PC-3 (cell line): ENCODE data around the gene ANKLE1. TPM values are rescaled to one million over a fixed set of nuclear protein-coding genes. Genes with fewer than 3 reads are reported as not detected.

Source experiments
- ATAC-seq: fragments of 200-7000 bp; cut with Tn5 transposase; 2 replicates; pipeline ENCODE4 v1.9.1; 2020; ENCODE audit warnings: mild to moderate bottlenecking, moderate library complexity
- BruUV-seq: library from RNA; stranded (reverse); fragments of 400-500 nt; replicated peaks from 2 replicates; lab custom pipeline; 2021; lab: Mats Ljungman, UMichigan
- CTCF ChIA-PET: fragments of 300-600 bp; sonication (Branson Sonifier 250); formaldehyde crosslinking; loops from one replicate; lab custom pipeline; 2022; ENCODE audit warnings: antibody characterized with exemption; lab: Charles Lee
- POLR2A ChIA-PET: fragments of 300-600 bp; sonication (Branson Sonifier 250); formaldehyde crosslinking; loops from one replicate; lab custom pipeline; 2022; ENCODE audit warnings: antibody characterized with exemption; ENCODE audit not compliant: unreplicated experiment; lab: Charles Lee
- DNase-seq: peaks from one replicate; pipeline ENCODE4 v3.0.0-alpha.2; 2015
- H2AFZ ChIP-seq: fragments of 300-600 bp; sonication (generic); 2 replicates; pipeline ENCODE4 v1.6.0; 2016; ENCODE audit warnings: antibody characterized with exemption, low read length
- H3F3A ChIP-seq: fragments of 300-600 bp; sonication (generic); one replicate; pipeline ENCODE4 v1.6.0; 2017; ENCODE audit warnings: antibody characterized with exemption, low read length, control low read depth, mild to moderate bottlenecking; ENCODE audit not compliant: unreplicated experiment
- H3K27ac ChIP-seq: fragments of 300-600 bp; sonication (generic); 2 replicates; pipeline ENCODE4 v1.5.1; 2016; ENCODE audit warnings: mild to moderate bottlenecking, low read length
- H3K27me3 ChIP-seq: fragments of 300-600 bp; sonication (generic); 2 replicates; pipeline ENCODE4 v1.6.1; 2016; ENCODE audit warnings: low read length, mixed read lengths
- H3K36me3 ChIP-seq: fragments of 300-600 bp; sonication (generic); 2 replicates; pipeline ENCODE4 v1.6.1; 2016; ENCODE audit warnings: low read depth, mixed run types, low read length, mixed read lengths
- H3K4me1 ChIP-seq: fragments of 300-600 bp; sonication (generic); 2 replicates; pipeline ENCODE4 v1.5.1; 2016; ENCODE audit warnings: low read length; ENCODE audit not compliant: insufficient read depth
- H3K4me2 ChIP-seq: fragments of 300-600 bp; sonication (generic); 2 replicates; pipeline ENCODE4 v1.6.0; 2016; ENCODE audit warnings: low read length
- H3K4me3 ChIP-seq: fragments of 300-600 bp; sonication (generic); 2 replicates; pipeline ENCODE4 v1.5.1; 2016; ENCODE audit warnings: mild to moderate bottlenecking, low read length, mixed read lengths
- H3K79me2 ChIP-seq: fragments of 300-600 bp; sonication (generic); 2 replicates; pipeline ENCODE4 v1.6.1; 2017; ENCODE audit warnings: low read length, mixed read lengths
- H3K9ac ChIP-seq: fragments of 300-600 bp; sonication (generic); 2 replicates; pipeline ENCODE4 v1.6.0; 2016; ENCODE audit warnings: mild to moderate bottlenecking, low read length
- H3K9me2 ChIP-seq: fragments of 300-600 bp; sonication (generic); replicated peaks from 2 replicates; pipeline ENCODE4 v1.6.1; 2016; ENCODE audit warnings: mixed run types, low read length, mixed read lengths
- H3K9me3 ChIP-seq: fragments of 300-600 bp; sonication (generic); 2 replicates; pipeline ENCODE4 v1.6.1; 2016; ENCODE audit warnings: low read length, mixed read lengths
- H4K20me1 ChIP-seq: fragments of 300-600 bp; sonication (generic); 2 replicates; pipeline ENCODE4 v1.6.1; 2016; ENCODE audit warnings: low read length, mixed read lengths
- EZH2 ChIP-seq: fragments of 300-600 bp; sonication (generic); IDR thresholded peaks from one replicate; pipeline ENCODE4 v1.6.1; 2017; ENCODE audit warnings: antibody characterized with exemption, mild to moderate bottlenecking, low read length; ENCODE audit not compliant: unreplicated experiment
- EZH2phosphoT487 ChIP-seq: fragments of 300-600 bp; sonication (generic); IDR thresholded peaks from 2 replicates; pipeline ENCODE4 v1.6.1; 2018; ENCODE audit warnings: mild to moderate bottlenecking, antibody characterized with exemption, low read length, borderline replicate concordance
- intact Hi-C: fragments of 100-400 bp; cut with micrococcal nuclease; formaldehyde crosslinking; loops from 2 replicates; pipeline ENCODE4 v1.9.0; 2023
- total RNA-seq: library from RNA; depleted of rRNA; stranded (reverse); fragments of >200 nt; gene quantifications from 2 replicates; pipeline ENCODE4 v1.2.3, GENCODE V29; 2014
- TF ChIP-seq, protein P1 (sequence below): fragments of 300-600 bp; sonication (generic); conservative IDR thresholded peaks from 2 replicates; pipeline ENCODE4 v1.5.1; 2017; ENCODE audit warnings: antibody characterized with exemption, low read depth, mild to moderate bottlenecking, low read length

Gene ANKLE1
- total RNA-seq, 1 experiment from 2014 or later: 2.2 TPM

GRCh38 chr19:17237747-17238706 lies 43.7 kb upstream of the ANKLE1 start:
- Histone ChIP-seq H3K9ac (no peak overlapping the region), H3K36me3 (peaks cover 12% of the 10 kb centered on the region; the same call in 1 of the 2 replicates), H3K4me2 (no peak overlapping the region), H3K27me3 (no peaks in the 10 kb centered on the region), H4K20me1 (peaks cover 8% of the 10 kb centered on the region), H3F3A (no peaks in the 10 kb centered on the region), H2AFZ (no peak overlapping the region), H3K79me2 (peaks cover 61% of the 10 kb centered on the region), H3K9me3 (no peaks in the 10 kb centered on the region), H3K4me3 (no peak overlapping the region), H3K9me2 (no peaks in the 10 kb centered on the region), H3K4me1 (peaks cover 1% of the 10 kb centered on the region; the same call in 1 of the 2 replicates), H3K27ac (no peak overlapping the region)
- CTCF ChIA-PET: no interaction called here
- POLR2A ChIA-PET: no interaction called here
- no peak for TF ChIP-seq EZH2
- TF ChIP-seq, protein P1, sequence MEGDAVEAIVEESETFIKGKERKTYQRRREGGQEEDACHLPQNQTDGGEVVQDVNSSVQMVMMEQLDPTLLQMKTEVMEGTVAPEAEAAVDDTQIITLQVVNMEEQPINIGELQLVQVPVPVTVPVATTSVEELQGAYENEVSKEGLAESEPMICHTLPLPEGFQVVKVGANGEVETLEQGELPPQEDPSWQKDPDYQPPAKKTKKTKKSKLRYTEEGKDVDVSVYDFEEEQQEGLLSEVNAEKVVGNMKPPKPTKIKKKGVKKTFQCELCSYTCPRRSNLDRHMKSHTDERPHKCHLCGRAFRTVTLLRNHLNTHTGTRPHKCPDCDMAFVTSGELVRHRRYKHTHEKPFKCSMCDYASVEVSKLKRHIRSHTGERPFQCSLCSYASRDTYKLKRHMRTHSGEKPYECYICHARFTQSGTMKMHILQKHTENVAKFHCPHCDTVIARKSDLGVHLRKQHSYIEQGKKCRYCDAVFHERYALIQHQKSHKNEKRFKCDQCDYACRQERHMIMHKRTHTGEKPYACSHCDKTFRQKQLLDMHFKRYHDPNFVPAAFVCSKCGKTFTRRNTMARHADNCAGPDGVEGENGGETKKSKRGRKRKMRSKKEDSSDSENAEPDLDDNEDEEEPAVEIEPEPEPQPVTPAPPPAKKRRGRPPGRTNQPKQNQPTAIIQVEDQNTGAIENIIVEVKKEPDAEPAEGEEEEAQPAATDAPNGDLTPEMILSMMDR: no peak
- TF ChIP-seq EZH2phosphoT487: no peak
- intact Hi-C loops: no loop called here
- no TSS peak for BruUV-seq
- no peak for DNase-seq
- ATAC-seq: no peak

DNA sequence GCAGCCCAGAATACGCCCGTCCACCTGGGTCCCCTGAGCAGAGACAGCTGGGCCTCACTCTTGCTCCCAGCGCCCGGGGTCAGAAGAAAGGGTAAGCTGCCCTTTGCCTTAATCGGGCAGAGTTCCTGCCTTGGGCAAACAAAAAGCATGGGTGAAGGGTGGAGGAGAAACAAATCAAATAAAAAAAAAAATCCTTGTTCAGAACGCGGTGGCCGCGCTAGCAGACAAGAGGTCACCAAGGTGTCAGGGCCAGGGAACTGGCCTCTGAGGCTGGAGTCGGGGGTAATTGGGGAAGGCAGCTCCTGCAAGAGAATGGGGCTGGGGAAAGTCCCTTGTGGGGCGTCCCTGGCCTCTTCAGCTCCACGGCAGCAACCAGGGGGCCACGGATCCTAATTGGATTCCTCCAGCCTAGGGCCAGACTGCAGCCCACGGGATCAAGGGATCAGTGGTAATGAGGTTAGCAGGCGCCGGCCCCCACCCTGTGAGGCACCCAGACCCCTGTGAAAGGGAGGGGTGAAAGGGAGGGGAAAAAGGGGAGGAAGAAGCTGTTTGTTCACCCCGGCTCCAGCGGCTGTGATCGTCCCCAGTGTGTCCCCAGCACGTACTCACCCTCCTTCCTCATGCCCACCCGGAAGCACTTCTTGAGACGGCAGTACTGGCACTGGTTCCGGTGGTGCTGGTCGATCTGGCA lies 41.5 kb upstream of the ANKLE1 start:
- Histone ChIP-seq H3K27me3 (no peaks in the 10 kb centered on the region), H3K27ac (no peak overlapping the region), H3K4me2 (no peak overlapping the region), H3F3A (no peaks in the 10 kb centered on the region), H2AFZ (no peak overlapping the region), H3K4me3 (no peak overlapping the region), H3K9ac (no peak overlapping the region), H3K9me3 (no peaks in the 10 kb centered on the region), H3K9me2 (no peaks in the 10 kb centered on the region), H4K20me1 (peaks cover 13% of the 10 kb centered on the region), H3K79me2 (peaks cover 64% of the 10 kb centered on the region), H3K4me1 (peaks cover 2% of the 10 kb centered on the region; the same call in 1 of the 2 replicates), H3K36me3 (peaks cover 10% of the 10 kb centered on the region; the same call in 1 of the 2 replicates)
- POLR2A ChIA-PET: no interaction called here
- ATAC-seq (no peak), DNase-seq (no peak)
- TF ChIP-seq EZH2 (no peak), EZH2phosphoT487 (no peak)
- TF ChIP-seq, protein P1: no peak
- no TSS peak for BruUV-seq
- CTCF ChIA-PET: no interaction called here
- intact Hi-C loops: no loop called here
